Kidney glomerular epithelial cell (primary cell): ENCODE results near the gene DCDC2C.
A peak's percentile ranks its signal among the peaks of the same experiment; 100 is the strongest.
"Not testable (repeated sequence)": the region's sequence is repeated elsewhere in the genome, so short reads cannot be mapped to it uniquely, and the experiment has no call there.

ENCODE experiments used
- DNase-seq: peaks from one replicate; lab custom pipeline; 2025; lab: John Stamatoyannopoulos, UW

Gene DCDC2C

GRCh38 chr2:3771576-3771975 is 68.2 kb downstream of the DCDC2C start:
- DNase-seq: no peak

DNA sequence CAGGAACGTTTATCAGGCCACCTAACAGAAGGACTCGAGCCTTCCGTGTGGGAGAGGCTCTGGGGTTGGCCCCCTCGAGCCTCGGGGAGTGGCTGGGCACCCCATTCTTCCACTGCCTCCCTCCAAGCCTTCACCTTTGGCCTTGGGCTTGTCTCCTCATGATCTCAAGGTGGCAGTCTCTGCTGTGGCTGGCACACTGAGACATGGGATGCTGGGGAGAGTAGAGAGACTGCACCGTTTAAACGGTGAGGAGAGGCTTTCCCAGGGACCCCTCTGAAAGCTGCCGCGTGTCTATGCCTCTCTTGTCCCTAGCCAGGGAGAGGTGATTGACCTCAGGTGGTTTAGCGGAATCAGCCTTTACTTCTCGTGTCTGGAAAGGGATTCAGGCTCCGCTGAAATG is 71.0 kb downstream of the DCDC2C start:
- DNase-seq: no peak

- no peak for DNase-seq
Measured at GRCh38 chr2:3776311-3776710, 72.9 kb downstream of the DCDC2C start.

- DNase-seq: no peak
Measured at GRCh38 chr2:3777966-3778365, 74.6 kb downstream of the DCDC2C start.

DNA sequence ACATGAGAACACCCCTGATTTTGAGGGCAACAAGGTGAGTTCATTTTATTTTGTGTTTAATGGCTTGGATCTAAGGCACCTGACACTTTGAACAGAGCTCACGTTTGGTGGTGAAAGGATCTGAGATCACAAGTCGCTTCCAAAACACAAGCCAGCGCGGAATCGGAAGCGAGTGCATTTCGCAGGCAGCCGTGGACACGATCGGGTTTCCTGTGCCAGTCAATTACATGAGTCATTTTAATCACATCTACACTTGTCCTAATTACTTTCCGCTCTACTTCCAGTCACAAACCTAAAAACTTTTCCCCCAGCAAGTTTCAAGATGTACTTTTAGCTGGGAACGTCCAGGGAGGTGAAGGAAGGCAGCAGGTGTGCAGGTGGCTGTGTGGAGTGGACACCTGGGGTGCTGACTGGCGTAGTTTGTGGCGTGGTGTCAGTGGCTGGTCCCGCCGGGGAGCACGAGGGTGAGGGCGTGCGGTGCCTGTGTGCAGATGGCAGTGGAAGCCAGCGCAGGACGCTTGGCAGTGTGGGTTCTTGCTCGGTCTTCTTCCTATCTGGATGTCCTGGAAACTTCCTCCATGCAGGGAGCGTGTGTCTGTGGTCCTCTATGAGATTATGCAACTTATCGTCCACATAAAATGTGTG is 75.6 kb downstream of the DCDC2C start:
- no peak for DNase-seq

GRCh38 chr2:3779496-3780049 is 76.2 kb downstream of the DCDC2C start:
- no peak for DNase-seq

GRCh38 chr2:3780477-3781402 is 77.4 kb downstream of the DCDC2C start:
- peak; percentile 31 for DNase-seq

DNA sequence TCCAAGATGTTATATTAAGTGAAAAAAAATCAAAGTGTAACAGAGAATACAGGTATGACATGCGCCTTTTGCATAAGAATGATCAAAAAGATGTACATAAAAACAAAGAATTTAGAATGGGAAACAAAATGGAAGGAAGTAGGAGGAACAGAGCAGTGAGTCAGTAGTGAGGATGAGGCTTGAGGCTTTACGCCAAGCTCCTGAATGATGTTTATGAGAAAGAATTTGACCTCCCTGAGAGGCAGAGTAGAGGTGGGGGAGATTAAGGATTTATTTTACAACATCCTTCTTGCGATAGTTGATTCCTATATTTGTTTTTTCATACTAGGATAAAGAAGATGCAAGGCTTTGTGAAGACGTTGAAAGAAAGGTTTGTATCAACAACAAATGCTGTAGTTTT is 81.4 kb downstream of the DCDC2C start:
- DNase-seq: peak; percentile 21

DNA sequence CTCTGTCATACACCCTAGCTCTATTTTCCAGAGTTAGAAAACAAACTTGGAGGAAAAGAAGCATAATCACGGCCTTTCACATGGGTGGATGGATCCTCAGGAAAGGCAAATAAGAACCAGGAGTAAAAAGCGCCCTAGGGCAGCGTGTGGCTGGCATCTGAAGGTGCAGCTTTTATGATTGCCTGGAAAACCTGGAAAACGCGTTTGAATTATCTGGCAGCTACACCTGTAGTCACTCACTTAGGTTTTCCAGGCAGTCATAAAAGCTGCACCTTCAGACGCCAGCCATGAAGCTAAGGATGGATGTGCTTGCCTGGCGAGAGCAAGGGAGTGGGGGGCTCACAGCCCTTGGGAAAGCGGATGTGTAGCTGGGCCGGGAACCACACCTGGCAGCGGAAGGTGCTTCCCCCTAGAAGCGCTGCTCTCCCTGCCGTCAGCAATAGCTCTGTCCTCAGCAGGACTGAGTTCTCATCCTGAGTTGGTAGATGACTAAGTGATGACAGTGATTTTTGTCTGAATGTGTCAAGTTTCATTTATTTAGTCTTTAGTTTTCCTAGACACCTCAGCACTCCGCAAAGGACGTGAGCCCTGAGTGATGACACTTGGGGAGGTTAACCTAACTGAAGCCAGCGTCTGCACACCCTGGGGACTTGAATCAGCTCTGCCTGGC is 82.0 kb downstream of the DCDC2C start:
- no peak for DNase-seq

DNA sequence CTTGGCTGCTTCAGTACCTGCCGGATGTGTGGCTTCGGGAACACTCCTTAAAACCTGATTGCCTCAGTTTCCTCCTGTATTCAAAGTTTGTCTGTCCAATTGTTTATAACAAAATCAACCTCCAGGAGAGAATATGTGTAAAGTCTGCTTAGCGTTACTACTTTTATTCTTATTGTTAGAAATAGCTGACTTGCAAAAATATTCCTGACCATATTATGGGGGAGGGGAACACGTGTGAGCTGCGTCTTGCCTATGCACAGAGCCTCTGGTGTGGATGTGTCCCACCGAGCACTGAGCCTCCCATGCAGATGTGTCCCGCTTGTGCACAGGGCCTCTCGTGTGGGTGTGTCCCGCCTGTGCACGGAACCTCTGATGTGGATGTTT is 82.5 kb downstream of the DCDC2C start:
- DNase-seq: no peak

DNA sequence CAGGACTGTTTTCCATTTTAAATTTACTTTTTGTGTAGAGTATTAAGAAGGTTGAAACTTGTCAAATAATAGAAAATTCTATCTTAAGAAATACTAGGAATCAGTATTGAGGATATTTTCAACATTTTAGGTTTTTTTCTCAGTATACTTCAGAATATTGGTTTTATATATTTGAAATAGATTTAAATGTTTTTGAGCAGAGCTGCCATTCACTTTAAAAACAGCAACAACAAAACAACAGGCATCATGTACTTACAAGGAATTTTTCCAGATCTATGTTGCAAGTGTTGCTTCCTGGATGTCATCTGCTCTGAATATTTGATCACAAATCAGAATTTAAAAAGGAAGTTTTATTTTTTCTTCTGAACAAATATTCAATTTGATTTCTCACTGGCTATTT is 84.4 kb downstream of the DCDC2C start:
- no peak for DNase-seq

DNA sequence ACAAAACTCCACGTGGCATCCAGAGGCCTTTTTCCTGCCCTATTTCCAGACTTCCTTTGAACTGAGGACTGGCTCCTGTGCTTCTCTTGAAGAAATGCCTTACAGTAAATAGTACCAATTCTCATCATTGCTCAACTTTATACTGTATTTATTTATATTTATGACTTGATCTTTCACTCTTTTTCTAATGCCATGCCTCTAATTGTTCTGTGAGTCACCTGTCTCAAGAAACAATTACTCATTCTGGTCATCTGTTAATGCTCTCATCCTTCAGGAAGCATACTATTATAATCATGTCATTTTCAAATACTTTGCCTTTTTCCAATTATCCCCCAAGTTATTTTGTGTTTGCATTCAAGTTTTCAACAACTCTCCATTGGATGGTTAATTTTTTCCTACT is 85.9 kb downstream of the DCDC2C start:
- peak; percentile 2 for DNase-seq

DNA sequence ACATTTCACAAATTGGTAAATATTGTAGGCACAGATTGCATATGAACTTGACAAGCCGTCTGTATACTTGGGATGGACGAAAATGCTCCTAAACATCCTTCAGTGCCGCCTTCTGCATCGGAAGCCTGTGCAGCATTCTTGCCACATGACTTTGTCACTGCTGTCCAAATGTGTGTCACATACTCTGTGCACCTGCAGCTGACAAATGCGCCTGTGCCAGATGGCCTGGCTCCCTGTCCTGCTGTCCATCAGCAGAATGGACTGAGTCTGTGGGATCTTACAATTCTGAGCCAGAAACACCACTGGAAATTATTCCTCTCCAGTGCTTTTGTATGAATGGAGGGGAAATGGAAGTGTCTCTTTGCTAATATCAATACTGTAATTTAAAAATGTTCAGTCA is 89.9 kb downstream of the DCDC2C start:
- no peak for DNase-seq

DNA sequence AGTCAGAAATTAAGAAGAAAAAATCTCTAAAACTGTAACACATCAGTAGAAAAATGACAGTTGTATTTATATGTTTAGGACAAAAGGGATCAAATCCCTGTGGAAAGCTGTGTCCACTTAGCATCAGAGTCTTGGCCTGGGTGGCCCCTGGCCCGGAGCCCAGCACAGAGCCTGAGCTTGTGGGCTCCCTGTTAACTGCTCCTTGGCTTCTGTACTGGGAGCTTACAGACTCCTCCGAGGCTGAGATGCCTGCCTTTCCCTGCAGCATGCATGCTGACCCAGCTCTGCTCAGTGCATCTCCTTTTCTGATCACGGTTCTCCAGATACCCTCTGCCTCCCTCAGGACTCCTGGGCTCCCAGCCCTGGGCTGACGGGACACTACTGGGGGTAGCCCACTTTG is 98.1 kb downstream of the DCDC2C start:
- no peak for DNase-seq

DNA sequence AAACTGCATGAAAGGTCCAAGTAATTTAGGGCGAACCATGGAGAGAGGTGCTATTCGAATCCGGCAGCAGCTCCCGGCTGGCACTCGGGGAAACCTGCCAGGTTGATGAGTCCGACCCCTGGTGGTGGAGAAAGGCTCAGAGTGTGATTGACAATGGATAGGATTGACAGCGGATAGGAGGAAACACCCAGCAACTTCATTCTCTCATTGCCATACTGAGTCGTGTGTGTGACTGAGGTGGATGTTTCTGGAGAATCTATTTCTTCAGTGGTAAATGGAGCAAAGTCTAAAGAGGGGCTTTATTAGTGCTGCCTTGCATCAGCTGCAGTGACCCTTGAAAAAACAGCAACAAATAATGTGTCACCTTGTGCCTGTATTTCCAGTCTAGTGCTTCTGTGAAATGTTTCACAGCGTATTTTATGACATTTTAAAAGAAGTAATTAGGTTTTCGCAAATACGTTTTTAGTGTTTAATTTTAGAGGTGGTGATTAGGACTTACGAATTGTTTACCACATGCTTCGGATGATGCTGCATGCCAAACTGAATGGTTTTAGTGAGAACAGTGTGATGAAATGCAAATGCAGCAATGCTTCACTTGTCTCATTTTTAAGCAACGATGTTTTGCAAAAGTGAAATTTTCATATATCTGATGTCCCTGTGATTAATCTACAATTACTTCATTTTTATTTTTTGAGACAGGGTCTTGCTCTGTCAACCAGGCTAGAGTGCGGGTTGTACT is 102.0 kb downstream of the DCDC2C start:
- no peak for DNase-seq

DNA sequence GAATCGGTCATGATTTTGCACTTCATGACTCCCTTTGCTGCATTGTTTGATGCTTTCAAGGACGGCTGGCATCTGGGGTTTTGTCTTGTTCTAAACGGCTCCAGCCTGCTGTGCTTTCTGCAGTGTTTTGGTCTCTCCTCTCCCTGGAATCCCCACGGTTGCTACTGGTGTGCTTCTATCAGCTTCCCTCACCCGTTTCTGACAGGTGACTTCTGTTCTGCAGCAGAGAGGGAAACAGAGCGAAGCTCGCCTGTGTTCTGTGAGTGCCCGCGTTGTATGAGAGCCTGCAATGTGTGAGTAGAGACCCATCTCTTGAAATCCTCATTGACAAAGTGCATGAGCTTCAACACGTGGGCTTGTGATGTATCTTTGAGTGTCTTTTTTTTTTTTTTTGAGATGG is 102.8 kb downstream of the DCDC2C start:
- no peak for DNase-seq

- DNase-seq: no peak
Measured at GRCh38 chr2:3806730-3807129, 103.4 kb downstream of the DCDC2C start.

DNA sequence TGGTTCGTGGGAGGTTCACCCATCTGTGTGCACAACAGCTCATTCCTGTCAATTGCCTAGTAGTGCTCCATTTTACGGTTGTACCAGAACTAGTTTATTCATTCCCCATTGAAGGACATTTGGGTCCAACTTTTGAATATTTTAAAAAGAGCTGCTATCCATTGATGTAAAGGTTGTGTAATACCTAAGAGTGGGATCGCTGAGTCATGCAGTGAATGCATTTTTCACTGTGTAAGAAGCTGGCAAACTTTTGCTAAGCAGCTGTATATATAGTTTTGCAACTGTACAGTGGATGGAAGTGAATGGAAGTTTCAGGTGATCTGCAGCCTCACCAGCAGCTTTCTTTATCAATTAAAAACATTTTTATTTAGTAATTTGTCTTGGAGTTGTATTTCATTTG is 104.5 kb downstream of the DCDC2C start:
- no peak for DNase-seq

- no peak for DNase-seq
Measured at GRCh38 chr2:3814706-3815245, 111.4 kb downstream of the DCDC2C start.

GRCh38 chr2:3817144-3817543 is 113.8 kb downstream of the DCDC2C start:
- not testable (repeated sequence) for DNase-seq

DNA sequence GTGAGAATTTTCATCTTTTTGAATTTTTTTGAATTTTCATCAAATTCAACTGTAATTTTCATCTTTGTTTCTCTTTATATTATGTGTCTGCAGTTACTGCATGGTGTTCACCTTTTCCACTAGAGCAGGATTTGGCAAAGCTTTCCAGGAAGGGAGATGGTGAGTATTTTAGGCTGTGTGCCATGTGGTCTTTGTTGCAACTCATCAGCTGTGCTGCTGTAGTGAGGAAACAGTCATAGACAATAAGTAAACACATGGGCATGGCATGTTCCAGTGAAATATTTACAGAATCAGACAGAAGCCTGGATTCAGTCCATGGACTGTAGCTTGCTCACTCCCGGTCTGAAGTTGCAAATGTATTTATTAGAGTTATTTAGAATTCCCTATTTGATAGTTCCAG is 120.4 kb downstream of the DCDC2C start:
- no peak for DNase-seq
